Sigmoid colon (tissue), 7 donors: ENCODE data around the gene IPO13. TPM values are rescaled to one million over a fixed set of nuclear protein-coding genes. Genes with fewer than 3 reads are reported as not detected.

ENCODE experiments used
- DNase-seq: peaks from one replicate; pipeline ENCODE4 v3.0.0-alpha.2; 2019
- H3K27ac ChIP-seq, 4 donors: fragments of 200-600 bp; sonication (generic); one replicate each; pipeline ENCODE4 v1.5.1; 2016 to 2019; ENCODE audit warnings: mild to moderate bottlenecking in 1 of 4
- H3K27me3 ChIP-seq, 3 donors: fragments of 200-600 bp; sonication (generic); one replicate each; pipeline ENCODE4 v1.5.1; 2019; ENCODE audit warnings: mild to moderate bottlenecking in 1 of 3
- H3K36me3 ChIP-seq, 4 donors: fragments of 200-600 bp; sonication (generic); one replicate each; pipeline ENCODE4 v1.5.1; 2016 to 2019
- H3K4me1 ChIP-seq, 4 donors: fragments of 200-600 bp; sonication (generic); one replicate each; pipeline ENCODE4 v1.5.1; 2017 to 2019
- H3K4me3 ChIP-seq, 4 donors: fragments of 200-600 bp; sonication (generic); one replicate each; pipeline ENCODE4 v1.5.1; 2017 to 2019; ENCODE audit warnings: mild to moderate bottlenecking in 2 of 4, moderate library complexity in 1 of 4
- H3K9me3 ChIP-seq, 4 donors: fragments of 200-600 bp in 3 of 4; sonication (generic) in 3 of 4; one replicate each; pipeline versions ENCODE4 v1.5.1 to v1.6.1; 2013 to 2019
- EP300 ChIP-seq, 4 donors: sonication (generic); formaldehyde crosslinking; IDR thresholded peaks; one replicate each; pipeline ENCODE4 v1.6.1; 2017; ENCODE audit warnings: antibody characterized with exemption in 4 of 4
- POLR2A ChIP-seq, 2 donors: fragments of 450-650 bp; IDR thresholded peaks; one replicate each; pipeline ENCODE4 v1.6.1; 2016; ENCODE audit warnings: antibody characterized with exemption in 2 of 2, mild to moderate bottlenecking in 2 of 2, moderate library complexity in 2 of 2
- POLR2AphosphoS5 ChIP-seq, 4 donors: sonication (generic); formaldehyde crosslinking; IDR thresholded peaks; one replicate each; pipeline ENCODE4 v1.6.1; 2017; ENCODE audit warnings: antibody characterized with exemption in 4 of 4
- WGBS, 2 donors: extraction: QIAGEN DNeasy Blood & Tissue Kit; methylation state at CpG; one replicate each; pipeline ENCODE4 v1.1.7; 2013; 5-methylcytosine and 5-hydroxymethylcytosine counted together
- intact Hi-C: fragments of 100-400 bp; cut with DNase I; formaldehyde crosslinking; loops from one replicate; pipeline ENCODE4 v1.15.1; 2023
- polyA plus RNA-seq, 3 donors: library from polyadenylated mRNA; stranded (reverse); fragments of 200-250 nt; gene quantifications; one replicate each; pipeline ENCODE4 v1.2.3, GENCODE V29; 2013
- total RNA-seq, 4 donors: library from RNA; depleted of rRNA; stranded (reverse); fragments of >200 nt; gene quantifications; one replicate each; pipeline ENCODE4 v1.1.0, GENCODE V29; 2016
- TF ChIP-seq, protein P1 (sequence below), 4 experiments: fragments of 450-650 bp in 3 of 4; fragments of 200-600 bp in 1 of 4; IDR thresholded peaks; one replicate each; pipeline ENCODE4 v1.5.1; 2016 to 2019; ENCODE audit warnings: antibody characterized with exemption in 4 of 4, mild to moderate bottlenecking in 3 of 4, moderate library complexity in 2 of 4
- donor health status: healthy with polysubstance abuse.
- donor health status: Bipolar disorder and iron deficiency.
- donor health status: healthy.

Gene IPO13
- total and polyA plus RNA-seq, 7 donors, result 9.6 to 27.1 (median 16.1) TPM

DNA sequence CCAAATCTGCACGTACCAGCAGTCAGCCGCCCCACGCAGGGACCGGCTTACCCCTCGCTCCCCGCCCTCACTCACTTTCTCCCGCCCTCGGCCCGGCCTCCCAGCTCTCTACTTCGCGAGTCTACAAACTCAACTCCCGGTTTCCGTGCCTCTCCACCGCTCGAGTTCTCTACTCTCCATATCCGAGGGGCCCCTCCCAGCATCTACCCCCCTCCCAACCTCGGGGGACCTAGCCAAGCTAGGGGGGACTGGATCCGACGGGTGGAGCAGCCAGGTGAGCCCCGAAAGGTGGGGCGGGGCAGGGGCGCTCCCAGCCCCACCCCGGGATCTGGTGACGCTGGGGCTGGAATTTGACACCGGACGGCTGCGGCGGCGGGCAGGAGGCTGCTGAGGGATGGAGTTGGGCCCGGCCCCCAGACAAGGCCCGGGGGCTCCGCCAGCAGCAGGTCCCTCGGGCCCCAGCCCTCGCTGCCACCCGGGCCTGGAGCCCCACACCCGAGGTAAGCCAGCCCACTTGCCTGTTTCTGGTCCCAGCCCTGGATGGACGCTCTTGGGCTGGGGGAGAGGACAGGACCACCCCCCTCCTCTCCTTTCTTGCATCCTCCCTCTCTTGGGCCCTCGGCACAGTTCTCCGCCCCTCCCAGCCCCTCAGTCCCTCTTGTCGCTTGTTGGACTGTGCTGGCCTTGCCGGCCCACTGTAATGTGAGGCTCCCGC is 13.2 kb upstream of the IPO13 start, which contains the start of gene ARTN:
TSS of gene ARTN (plus strand) at position 416 of the 715 bp plus-strand sequence. CDS start 1,856 bp downstream, outside the sequence.
- Histone ChIP-seq H3K4me1 (peaks cover 0 to 41% (median 36%) of the 10 kb centered on the region in 4 donors), H3K36me3 (peaks cover 0 to 7% (median 2%) of the 10 kb centered on the region in 4 donors), H3K27ac (peak within 1 kb of the TSS in 2 of 4 donors; percentile 6 to 17), H3K9me3 (no peaks in the 10 kb centered on the region), H3K27me3 (peaks cover 0 to 17% (median 0%) of the 10 kb centered on the region in 3 donors), H3K4me3 (peak within 1 kb of the TSS; percentile 18 to 45 (median 38))
- 3 to 5% methylated on average over 42 of the region's 42 CpGs for WGBS, 2 donors
- TF ChIP-seq, protein P1, sequence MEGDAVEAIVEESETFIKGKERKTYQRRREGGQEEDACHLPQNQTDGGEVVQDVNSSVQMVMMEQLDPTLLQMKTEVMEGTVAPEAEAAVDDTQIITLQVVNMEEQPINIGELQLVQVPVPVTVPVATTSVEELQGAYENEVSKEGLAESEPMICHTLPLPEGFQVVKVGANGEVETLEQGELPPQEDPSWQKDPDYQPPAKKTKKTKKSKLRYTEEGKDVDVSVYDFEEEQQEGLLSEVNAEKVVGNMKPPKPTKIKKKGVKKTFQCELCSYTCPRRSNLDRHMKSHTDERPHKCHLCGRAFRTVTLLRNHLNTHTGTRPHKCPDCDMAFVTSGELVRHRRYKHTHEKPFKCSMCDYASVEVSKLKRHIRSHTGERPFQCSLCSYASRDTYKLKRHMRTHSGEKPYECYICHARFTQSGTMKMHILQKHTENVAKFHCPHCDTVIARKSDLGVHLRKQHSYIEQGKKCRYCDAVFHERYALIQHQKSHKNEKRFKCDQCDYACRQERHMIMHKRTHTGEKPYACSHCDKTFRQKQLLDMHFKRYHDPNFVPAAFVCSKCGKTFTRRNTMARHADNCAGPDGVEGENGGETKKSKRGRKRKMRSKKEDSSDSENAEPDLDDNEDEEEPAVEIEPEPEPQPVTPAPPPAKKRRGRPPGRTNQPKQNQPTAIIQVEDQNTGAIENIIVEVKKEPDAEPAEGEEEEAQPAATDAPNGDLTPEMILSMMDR (IDR thresholded peaks at IDR 0.05), result no peak
- no peak for TF ChIP-seq POLR2A (IDR thresholded peaks at IDR 0.05)
- no peak for TF ChIP-seq EP300 (IDR thresholded peaks at IDR 0.05)
- no peak for TF ChIP-seq POLR2AphosphoS5 (IDR thresholded peaks at IDR 0.05)
- no peak for DNase-seq
- intact Hi-C loops, result loop anchor here (1.0 kb wide), 1 partner anchor 169 kb away; no protein-coding TSS in a partner anchor

DNA sequence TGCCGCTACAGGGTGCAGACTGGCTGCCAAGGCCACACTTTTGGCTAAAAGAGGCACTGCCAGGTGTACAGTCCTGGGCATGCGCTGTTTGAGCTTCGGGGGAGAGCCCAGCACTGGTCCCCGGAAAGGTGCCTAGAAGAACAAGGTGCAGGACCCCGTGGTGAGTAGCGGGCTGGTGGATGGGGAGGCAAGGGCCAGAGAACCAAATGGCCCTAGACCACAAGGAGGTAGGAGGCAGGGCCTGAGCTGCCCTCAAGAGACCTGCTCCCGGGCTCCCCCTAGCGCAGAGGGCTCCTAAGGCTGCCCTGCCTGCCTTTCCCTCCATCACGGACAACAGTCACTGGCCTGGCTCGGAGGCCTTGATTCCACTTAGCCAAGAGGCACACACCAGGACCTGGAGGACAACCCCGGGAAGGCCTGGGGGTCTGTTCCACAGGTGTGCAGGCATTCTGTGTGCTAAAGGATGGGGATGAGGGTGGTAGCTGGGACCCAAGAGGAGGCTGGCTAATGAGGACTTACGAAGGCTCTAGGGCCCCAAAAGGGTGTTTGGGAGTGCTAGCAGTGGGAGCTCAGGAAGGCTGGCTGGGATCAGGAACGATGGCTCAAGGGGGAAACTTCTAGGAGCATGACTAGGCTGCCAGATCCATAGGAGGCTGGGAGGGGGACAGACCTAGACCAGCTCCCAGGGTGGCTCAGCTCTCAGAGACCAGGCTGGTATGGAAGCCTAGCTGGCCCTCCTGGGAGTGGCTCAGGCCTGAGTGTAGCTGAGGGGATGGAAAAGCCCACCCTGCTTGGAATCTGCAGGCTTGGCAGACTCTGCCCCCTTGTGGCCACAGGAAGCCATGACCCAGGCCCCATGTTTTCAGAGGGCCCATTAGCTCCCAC is 12.4 kb upstream of the IPO13 start:
- intact Hi-C loops, result loop anchor here (1.0 kb wide), 1 partner anchor 170 kb away; no protein-coding TSS in a partner anchor
- Histone ChIP-seq H3K9me3 (no peaks in the 10 kb centered on the region), H3K27ac (peak overlapping the region in 1 of 4 donors; percentile 17), H3K36me3 (peaks cover 0 to 7% (median 2%) of the 10 kb centered on the region in 4 donors), H3K4me1 (peaks cover 0 to 41% (median 36%) of the 10 kb centered on the region in 4 donors), H3K27me3 (peaks cover 0 to 17% (median 0%) of the 10 kb centered on the region in 3 donors), H3K4me3 (peak overlapping the region in 3 of 4 donors; percentile 34 to 45 (median 43))
- WGBS, 2 donors, result 20 to 36% methylated on average over 13 of the region's 13 CpGs
- TF ChIP-seq, protein P1 (IDR thresholded peaks at IDR 0.05), result peak; percentile 84 to 96 (median 90)
- no peak for TF ChIP-seq EP300 (IDR thresholded peaks at IDR 0.05)
- peak; percentile 83 for DNase-seq

DNA sequence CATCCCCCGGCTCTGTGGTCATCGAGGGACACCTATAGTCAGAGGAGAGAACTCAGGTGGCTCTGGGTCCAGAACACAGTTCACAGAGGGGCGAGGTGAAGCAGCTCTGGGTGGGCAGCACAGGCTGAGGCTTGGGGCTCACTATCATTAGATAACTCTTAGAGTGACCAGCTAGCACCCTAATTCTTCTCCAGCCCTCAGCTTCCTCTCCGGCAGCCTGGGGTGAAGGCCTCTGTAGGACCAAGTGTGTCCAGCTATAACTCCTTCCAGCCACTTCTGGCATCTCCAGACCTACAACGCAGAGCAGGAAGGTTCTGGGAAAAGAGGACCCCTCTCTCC is 11.8 kb upstream of the IPO13 start:
- no peaks in the 10 kb centered on the region for H3K9me3 ChIP-seq
- TF ChIP-seq POLR2A (IDR thresholded peaks at IDR 0.05) (no peak), POLR2AphosphoS5 (IDR thresholded peaks at IDR 0.05) (no peak), EP300 (IDR thresholded peaks at IDR 0.05) (no peak)
- TF ChIP-seq, protein P1 (IDR thresholded peaks at IDR 0.05), result no peak
- peaks cover 0 to 7% (median 2%) of the 10 kb centered on the region in 4 donors for H3K36me3 ChIP-seq
- no peak overlapping the region for H3K4me3 ChIP-seq
- WGBS, 2 donors, result 54 to 58% methylated on average over 5 of the region's 5 CpGs
- DNase-seq, result no peak
- H3K27me3 ChIP-seq, result peaks cover 0 to 17% (median 0%) of the 10 kb centered on the region in 3 donors
- H3K4me1 ChIP-seq, result peaks cover 0 to 41% (median 36%) of the 10 kb centered on the region in 4 donors
- intact Hi-C loops, result loop anchor here (1.0 kb wide), 1 partner anchor 171 kb away; no protein-coding TSS in a partner anchor
- H3K27ac ChIP-seq, result peak overlapping the region in 1 of 4 donors; percentile 17

DNA sequence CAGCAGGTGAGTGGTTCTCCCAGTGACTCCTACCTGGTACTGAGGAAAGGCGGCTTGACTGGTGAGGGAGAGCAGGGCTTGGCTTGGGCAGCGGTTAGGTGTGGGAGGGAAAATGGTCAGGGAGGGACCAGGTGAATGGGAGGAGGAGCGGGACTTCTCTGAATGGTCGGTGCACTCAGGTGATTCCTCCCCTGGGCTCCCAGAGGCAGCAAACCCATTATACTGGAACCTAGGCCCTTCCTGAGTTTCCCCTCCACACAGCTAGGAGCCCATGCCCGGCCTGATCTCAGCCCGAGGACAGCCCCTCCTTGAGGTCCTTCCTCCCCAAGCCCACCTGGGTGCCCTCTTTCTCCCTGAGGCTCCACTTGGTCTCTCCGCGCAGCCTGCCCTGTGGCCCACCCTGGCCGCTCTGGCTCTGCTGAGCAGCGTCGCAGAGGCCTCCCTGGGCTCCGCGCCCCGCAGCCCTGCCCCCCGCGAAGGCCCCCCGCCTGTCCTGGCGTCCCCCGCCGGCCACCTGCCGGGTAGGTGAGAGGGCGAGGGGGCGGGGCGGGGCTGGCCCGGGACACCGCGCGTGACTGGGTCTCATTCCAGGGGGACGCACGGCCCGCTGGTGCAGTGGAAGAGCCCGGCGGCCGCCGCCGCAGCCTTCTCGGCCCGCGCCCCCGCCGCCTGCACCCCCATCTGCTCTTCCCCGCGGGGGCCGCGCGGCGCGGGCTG is 10.9 kb upstream of the IPO13 start:
- intact Hi-C loops, result no loop called here
- Histone ChIP-seq H3K4me3 (peak overlapping the region; percentile 36 to 59 (median 56)), H3K27me3 (peaks cover 0 to 17% (median 0%) of the 10 kb centered on the region in 3 donors), H3K27ac (peak overlapping the region in 2 of 4 donors; percentile 41 to 63), H3K4me1 (peaks cover 0 to 41% (median 36%) of the 10 kb centered on the region in 4 donors), H3K9me3 (no peaks in the 10 kb centered on the region), H3K36me3 (no peaks in the 10 kb centered on the region)
- peak in 1 of 2 donors; percentile 26 for TF ChIP-seq POLR2A (IDR thresholded peaks at IDR 0.05)
- TF ChIP-seq POLR2AphosphoS5 (IDR thresholded peaks at IDR 0.05), result no peak
- WGBS, 2 donors, result 3 to 10% methylated on average over 48 of the region's 48 CpGs
- no peak for DNase-seq
